NCI-H2196 (cell line): ENCODE results near the gene KIF5A.

Experiments
- DNase-seq: peaks from one replicate; lab custom pipeline; 2025; ENCODE audit not compliant: unreplicated experiment; lab: John Stamatoyannopoulos, UW

Gene KIF5A

DNA sequence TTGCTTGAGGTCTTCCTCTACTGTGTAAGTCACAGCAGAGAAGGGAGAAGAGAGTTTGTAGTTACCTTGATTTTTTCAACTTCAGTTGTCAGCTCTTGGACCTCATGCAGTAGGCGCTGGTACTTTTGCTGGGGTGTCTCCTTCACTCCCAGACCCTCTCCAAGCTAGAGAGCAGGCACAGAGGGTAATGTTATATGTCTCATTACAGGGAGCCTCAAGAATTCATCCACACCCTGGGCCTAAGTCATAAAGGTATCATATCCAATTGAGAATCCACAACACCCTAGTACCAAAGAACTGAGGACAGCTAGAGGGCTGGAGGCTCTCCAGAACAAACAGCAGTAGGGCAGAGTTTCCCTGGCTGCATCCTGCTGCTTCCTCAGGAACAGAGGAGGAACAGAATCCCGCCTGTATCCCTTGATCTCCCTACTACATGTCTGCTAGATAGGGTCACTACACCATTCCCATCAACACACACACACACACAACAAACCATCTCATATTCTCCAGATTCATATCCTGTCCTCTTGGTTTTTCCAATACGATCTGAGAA lies 14.8 kb upstream of the KIF5A start:
- DNase-seq, result no peak

DNA sequence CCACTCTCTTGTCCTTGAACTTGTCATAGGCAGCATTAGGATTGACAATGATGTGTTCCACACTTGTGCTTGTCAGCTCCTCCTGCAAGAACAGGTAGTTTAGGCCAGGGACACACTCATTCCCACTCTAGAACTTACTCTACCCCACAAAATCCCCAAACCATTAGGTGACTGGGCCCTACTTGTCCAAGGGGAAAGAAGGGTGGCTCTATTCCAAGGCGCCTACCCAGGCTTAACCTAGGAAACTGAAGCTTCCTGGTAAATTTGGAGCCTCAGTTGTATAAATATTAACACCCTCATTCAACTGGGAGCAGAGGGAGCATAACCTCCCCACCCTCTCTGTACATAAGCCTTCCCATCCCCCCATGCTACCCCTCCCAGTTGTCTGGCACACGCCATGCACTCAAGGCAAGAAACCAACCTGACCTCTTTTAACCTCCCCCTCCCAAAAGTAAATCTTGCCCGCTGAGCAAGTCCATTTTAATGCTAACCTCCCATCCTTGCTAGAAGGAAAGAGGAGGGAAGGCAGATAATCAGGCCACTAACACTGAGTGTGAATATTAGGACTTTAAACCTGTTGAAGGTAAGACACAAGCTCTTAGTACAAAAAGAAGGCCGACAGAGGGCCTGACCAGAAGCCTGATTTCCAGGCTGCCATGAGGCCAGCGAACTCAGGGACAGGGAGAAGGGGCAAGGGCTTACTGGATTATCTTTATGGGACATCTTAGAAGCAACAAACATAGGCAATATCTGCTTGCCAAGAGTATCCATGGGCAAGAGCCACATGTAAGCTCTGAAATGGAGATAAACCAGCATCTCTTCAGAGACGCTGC lies 13.9 kb upstream of the KIF5A start:
- no peak for DNase-seq

DNA sequence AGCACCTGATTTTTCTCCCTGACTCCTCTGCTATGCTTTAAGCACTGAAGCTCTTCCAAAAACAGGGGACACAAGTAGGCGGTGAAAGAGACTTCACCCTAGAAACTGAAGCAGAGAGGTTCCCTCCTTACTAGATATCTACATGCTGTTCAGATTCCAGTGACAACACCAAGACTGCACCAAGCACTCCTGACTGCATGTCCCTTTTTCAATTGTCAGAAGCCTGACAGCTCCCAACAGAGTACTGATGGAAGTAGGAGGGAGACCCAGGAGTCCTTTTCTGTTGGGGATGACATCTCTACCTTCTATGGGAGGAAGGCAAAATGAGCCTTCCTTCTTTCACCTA lies 13.3 kb upstream of the KIF5A start:
- DNase-seq, result no peak

DNA sequence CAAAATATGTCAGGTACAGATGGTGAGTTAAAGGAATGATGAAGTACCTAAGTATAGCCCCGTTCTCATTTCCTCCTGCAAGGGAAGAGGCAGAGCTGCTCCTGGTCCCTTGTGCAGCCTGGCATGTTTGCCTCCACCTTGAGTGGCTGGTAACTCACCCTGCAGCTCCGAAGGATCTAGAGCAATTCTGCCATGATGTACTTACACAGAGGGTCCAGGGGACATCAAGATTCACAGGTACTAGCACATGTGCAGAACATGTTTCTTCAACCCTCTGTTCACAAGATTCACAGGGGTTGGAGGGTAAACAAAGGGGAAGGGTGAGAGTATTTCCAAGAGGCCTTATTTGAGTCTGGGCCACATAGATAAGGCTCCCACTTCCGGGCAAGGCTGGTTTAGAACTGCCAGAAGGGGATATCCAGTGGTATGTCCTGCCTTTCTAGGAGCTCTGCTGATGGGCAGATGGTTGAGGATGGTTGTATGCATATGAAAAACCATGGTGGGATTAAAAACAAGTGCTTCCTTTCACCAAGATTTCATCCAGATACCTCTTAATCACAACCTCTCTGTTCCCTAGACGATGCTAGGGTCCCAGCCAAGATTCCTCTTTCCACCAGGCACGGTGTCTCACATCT lies 10.6 kb upstream of the KIF5A start:
- no peak for DNase-seq

DNA sequence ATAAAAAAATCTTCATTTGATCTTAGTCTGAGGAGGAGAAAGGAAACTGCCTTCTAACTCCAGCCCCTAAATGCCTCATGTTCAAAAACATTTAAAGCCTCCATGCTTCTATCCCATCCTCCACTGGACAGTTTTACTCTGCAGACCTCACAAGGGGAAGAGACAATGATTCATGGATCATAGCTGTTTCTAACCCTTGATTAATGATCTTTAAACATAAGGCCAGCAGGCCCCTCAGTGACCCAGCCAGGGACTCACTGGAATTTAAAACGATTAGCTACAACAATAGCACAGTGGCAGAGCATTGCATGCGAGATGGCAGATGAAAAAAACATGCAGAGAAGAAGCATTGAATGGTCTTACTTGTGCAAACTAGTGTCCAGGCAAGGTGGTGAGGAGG lies 8.8 kb upstream of the KIF5A start:
- DNase-seq, result no peak

DNA sequence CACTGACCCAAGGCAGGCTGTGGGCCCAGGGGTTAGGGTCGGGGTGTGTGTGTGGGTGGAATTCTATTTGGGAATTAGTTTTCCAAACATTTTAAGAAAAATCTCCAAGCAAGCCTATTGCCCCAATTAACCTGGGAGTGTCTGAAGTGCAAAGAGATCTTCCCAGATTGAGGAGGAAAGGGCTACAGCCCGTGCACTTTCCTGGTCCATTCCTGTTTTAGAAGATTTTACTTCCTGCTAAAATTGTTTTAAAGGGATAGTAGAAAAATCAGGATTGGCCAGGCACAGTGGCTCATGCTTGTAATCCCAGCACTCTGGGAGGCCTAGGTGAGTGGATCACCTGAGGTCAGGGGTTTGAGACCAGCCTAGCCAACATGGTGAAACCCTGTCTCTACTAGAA lies 8.1 kb upstream of the KIF5A start:
- no peak for DNase-seq

DNA sequence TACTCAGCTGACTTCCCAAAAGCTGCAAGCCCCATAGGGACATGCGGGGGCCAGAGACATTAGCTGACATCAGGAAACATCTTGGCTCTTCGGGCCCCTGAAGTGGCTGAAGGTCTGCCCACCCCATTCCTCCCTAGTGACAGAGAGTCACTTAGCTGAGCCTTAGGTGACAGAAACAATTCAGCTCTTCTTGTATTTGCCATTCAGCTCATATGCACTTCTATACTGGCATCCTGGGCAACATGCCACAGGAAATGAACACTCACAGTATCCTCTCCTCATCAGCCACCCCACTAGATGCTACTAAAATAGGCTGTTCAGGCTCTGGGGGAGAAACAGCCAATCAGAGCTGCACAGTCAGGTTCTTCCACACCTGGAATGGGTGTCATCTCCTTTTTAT lies 6.3 kb upstream of the KIF5A start:
- peak; percentile 68 for DNase-seq

DNA sequence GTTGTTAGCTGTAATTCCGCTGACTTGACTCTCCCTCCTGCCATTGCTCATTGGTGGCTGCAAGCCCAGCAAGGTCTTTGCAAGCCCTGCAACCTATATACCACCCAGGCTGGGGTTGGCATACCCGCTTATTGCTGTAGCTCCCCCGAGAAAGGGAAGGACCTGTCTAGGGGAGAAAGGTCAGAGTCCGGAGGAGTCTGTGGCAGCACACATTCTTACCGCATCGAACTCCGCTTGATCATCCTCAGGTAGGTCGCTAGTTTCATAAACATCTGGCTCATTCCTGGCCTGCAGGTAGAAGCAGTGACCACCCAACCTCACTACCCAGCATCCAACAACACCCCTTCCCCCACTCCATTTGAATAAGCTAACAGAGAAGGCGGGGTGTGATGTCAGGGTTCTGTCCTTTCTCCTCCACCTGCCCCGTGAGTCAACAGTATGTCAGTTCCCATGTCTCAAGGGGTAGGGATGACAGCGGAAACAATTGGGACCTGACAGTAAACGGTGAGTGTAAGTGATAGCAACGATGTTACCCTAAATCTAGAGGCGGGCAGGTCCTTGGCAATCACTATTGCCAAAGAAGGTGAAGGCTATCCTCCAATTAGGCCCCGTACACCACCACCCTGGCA lies 3.9 kb upstream of the KIF5A start:
- no peak for DNase-seq

DNA sequence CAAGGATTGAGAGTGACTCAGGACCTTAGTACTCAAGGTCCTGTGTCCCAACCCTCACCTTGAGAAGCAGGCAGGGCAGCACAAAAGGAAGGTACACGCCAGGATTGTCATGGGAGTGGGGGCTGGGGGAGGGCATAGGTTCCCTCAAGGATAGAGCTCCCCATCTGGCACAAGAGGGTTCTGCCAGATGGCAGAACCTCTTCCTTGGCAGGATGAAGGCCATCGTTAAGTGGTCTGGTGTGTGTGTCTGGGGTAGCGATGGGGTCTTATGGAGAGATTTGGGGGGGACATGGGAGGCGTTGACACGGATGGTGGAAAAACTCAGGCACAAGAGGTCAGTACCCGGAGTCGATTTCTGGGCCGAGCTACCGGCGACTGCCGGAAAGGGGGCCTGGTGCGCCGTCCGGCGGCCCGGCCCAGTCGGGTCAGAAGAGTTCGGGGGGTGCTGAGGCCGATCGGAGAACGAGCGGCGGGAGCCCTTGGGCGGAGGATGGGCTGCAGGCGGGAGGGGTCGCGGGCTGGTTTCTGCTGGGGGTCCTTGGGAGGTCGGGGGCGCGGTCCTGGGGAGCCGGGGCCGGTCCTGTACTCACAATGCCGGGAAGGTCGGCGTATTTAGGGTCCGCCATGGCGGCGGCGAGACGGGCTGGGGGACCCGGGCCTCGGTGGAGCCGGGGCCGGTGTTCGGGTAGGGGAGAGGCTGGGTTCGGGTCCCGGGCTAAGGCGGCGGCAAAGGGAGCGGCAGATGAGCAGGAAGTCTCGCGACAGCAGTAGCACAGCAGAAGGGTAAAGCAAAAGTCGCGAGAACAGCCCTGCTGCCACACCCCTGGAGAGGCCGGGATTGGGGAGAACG lies 3.2 kb upstream of the KIF5A start, which contains the start of gene DCTN2:
Gene DCTN2 (minus strand): TSS at position 755 of the 850 bp plus-strand sequence. CDS start 129 bp downstream, at position 626.
- DNase-seq, result peak; percentile 94

DNA sequence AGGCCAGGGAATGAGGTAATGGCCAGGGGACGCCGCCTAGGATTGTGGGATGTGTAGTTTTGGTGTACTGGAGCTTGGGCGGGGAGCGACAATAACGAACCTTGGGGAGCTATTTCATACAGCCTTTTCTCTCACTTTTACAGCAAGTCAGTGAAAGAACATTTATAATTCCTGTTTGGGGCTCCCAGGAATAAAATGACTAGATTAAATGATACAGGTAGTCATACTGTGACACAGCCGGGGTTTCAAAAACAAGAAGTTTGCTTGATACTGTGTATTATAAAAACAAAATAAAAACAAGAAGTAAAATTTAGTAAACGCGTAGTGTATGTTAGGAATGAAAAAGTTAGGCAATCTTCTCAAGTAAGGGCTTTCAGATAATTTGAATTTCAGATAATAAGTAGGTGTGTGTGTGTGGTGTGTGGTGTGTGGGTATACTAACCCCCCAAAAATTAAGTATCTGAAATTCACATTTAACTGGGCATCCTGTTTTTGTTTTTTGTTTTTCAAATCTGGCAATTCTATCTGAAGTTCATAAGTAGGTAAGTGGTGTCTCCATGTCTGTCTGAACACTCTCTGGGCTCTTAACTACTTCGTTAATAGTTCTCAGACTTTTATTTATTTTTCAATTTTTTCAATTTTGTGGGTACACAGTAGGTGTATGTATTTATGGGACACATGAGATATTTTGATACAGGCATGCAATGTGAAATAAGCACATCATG lies 2.4 kb upstream of the KIF5A start:
- DNase-seq, result no peak

DNA sequence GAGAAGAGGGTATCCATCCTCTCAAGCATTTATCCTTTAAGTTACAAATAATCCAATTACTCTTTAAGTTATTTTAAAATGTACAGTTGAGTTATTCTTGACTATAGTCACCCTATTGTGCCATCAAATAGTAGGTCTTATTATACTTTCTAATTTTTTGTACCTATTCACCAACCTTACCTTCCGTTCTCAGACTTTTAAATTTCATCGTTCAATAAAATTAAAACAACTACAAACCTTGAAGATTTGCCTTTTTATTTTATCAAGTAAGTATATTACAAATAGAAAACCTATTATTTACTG lies 1.9 kb upstream of the KIF5A start:
- no peak for DNase-seq

DNA sequence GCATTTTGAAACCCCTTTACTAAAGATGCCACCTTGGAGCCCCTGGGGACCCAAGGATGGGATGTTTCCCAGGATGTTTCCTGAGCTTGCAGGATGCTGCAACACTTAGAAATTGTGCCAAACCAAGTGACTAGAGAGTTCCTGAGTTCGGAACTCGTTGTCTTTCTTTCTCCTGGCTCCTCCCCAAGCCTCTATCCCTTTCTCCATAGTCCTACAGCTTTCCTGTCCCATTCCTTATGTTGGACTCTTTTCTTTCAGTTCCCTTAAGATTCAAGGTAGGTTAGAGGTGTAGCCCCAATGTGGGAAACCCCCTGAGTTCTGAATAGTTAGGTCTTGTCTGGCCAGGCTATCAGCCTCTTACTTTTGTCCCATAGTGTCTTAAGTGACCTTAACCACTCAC lies 1.4 kb upstream of the KIF5A start:
- DNase-seq, result peak; percentile 5

DNA sequence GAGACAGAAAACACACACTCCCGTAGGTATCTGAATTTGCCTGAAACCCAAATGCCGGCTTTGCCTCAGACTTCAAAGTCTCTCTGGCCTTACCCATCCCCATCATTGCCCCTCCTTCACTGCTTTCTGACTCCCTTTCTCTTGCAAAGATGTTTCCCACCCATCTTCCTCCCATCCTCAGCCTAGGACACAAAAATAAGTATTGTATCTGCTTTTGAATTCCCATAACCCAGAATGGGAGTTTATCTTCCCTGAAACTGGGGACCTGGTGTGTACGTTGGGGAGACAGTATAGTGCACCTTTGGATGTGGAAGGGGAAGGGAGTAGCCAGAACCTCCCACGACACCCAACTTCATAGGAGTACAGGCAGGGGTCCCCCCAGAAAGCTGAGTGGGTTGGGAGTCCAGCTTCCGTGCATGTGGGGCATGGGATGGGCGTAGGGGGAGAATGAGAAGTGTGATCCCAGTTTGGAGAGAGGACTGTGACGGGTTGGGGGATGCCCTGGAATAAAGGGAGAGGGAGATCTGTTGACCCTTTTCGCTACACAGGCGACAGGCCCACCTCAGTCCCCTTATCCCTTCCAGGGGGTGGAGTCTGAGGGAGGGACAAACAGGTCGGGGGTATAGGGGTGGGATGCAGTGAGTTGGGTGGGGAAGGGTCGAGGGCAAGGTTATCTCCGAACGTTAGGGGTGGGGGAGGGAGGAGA lies 488 bp upstream of the KIF5A start:
- DNase-seq, result no peak

DNA sequence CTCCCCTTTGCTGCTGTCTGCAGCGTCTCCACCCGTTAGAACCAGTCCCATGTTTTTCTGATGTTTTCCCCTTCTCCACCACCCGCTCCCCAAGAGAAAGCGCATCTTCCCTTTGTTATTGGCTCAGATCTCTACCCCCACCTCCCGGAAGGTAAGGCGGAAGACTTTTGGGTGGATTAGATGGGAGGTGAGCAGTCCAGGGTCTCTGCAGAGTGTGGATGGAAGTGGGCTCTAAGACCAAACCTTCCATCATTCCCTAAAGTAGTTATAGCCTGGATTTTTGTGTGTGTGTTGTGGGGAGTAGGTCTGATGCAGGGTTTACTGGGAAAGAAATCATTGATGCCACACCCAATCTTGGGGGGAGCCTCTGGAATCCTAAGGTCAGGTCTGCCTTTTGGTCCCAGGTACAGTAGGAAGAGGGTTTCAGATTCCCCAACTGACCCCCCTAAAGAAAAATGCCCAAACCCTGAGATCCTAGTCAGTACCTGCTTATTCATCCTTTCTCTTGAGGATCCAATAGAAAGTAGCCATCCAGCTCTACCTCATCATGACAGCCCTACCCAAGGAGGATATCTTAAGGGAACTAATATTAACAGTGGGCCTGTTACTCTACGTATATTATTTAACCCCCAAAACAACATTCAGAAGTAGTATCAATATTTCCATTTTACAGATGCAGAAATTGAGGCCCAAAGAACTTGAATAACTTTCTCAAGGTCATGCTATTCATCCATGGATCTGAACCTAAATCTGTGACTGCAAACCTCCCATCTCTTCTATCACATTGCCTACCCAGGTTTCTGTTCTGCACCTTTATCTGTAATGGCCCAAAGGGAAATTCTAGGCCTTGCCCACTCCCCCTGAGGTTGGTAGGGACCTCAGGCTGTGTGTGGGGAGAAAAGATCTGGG lies 1.1 kb downstream of the KIF5A start:
- DNase-seq, result no peak

DNA sequence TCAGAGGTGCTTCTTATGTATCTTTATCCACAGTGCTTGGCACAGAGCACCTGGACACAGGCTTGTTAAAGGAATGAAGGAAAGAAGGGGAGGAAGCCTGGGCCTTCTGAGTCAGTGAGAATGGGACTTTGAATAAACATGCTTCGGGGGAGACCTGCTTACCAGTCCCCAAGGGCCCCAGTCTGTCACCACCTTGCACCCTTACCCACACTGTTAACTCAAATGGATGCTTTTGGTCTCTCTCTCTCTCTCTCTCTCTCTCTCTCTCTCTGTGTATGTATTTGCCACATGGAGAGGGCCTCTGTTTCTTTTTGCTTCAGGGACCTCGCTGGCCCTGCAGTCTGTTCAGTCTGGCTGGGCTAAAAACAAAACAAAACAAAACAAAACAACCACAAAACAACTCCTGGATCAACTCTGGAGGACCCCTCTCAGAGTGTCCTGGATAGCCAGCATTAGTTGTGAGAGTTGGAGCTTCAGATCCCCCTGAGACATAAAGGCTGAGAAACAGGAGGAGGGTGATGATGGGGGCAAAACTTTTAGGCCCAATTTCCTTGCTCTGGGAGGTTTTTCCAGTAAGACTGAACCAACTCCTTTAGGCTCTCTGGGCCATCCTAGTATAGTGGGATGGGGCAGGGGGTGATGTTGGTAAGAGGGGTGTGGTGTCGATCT lies 1.9 kb downstream of the KIF5A start:
- no peak for DNase-seq

DNA sequence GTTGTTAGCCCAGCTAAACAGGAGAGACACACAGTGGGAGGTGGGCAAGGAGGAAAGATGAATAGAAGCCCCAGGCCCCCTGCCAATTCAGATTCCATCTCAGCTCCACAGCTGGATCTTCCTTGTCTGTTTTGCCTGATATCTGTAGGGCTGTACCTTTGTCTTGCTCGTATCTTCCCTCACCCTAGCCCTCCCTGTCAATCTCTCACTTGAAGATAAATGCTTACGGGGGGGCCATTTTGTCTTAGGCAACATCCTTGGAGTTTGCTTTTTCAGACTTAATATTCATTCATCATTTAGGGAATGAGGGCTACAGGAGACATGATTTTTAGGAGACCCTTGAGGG lies 2.4 kb downstream of the KIF5A start:
- DNase-seq, result no peak

DNA sequence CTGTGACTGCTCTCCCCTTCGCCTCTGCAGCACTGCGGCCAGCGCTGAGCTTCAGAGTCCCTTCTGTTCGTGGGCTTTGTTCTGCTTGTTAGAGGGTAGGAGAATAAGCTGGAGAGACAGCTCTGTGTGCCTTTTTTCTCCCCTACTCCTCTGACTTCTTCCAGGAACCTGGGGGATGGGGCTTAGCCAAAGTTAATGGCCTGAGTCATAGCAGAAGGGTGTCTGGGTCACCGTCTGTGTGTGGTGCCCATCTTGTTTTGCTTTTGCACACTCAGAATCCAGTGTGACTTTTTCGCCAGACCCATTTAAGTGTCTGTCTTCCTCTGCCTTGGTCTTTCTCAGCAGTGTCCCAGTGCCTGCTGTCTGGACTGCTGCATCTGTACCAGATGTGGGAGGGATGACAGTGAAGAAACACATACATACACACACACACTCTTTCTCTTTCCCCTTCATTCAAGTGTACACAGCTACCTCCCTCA lies 3.0 kb downstream of the KIF5A start:
- DNase-seq, result no peak
